GM21528 (cell line): ENCODE measurements around the gene PPP1R8.
"Not testable (repeated sequence)": the region's sequence is repeated elsewhere in the genome, so short reads cannot be mapped to it uniquely, and the experiment has no call there.

Experiments used
- ATAC-seq: cut with Tn5 transposase; IDR thresholded peaks from one replicate; pipeline ENCODE4 v1.9.1; 2021; ENCODE audit warnings: mild to moderate bottlenecking, moderate library complexity; ENCODE audit not compliant: unreplicated experiment, low FRiP score

The PPP1R8 gene

GRCh38 chr1:27868932-27869718, 38.5 kb downstream of the PPP1R8 start:
- no peak for ATAC-seq

- no peak for ATAC-seq
Measured at GRCh38 chr1:27869719-27870085, 39.1 kb downstream of the PPP1R8 start.

- ATAC-seq = not testable (repeated sequence)
Measured at GRCh38 chr1:27871076-27871475, 40.5 kb downstream of the PPP1R8 start.

DNA sequence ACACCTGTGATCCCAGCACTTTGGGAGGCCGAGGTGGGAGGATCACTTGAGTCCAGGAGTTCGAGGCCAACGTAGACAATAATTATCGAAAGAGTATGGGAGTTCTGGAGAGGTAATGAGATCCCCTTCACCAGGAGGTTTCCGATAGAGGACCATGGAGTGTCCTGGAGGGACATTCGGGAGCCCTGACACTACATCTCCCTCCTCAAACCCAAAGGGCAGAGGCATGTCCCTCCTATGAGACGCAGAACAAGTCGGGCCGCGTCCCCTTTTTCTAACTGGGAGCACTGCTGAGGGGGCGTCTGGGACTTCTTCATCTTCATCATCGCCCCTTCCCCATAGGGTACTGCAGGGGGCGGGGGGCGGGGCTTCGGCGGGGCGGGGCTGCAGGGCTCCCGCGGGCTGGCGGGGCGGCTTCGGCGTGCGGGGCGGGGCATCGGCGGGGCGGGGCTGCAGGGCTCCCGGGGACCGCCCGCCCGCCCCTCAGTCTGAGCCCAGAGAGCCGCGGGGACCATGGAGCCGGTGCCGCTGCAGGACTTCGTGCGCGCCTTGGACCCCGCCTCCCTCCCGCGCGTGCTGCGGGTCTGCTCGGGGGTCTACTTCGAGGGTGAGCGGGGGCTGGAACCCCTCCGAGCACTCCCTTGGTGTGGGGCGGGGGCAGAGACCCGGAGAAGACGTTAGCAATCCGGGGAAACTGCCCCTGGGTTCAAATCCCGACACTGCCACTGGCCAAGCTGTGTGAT, 41.6 kb downstream of the PPP1R8 start, which contains the start of gene THEMIS2:
TSS of gene THEMIS2 (plus strand) at position 486 of the 743 bp plus-strand sequence. CDS start at position 514, 28 bp downstream.
- no peak for ATAC-seq

DNA sequence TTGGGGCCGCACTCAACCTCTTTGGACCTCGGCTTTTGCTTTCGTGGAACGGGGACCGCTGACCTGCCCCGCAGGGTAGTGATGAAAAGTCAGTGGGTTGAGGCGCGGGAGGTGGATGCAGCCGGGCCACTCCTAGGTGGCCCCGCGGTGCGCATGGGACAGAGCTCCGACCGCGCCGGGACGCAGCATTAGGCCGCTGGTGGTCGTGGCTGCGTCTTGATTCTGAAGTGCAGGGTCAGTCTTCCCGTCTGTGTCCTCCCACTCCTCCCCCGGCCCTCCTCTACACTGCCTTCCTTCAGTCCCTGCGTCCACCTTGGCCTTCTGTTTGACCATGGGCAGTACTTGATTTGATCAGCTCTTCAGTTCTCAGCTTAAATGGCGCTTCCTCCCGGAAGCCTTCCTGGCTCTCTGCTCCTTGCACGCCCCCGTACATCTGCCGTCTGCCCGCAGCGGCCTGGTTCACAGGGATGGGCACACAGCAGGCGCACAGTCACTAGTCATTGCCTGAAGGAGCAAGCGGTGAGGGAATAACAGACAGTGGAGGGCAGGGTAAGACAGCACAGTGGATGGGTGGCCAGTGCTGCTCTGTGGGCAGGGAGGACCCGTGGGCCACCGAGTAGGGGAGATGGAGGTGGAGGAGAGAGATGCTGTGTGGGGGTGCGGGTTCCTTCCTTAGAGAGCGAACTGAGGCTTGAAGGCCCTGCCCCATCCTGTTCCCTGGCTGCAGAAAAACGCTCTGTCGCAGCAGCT, 42.4 kb downstream of the PPP1R8 start:
- no peak for ATAC-seq

- ATAC-seq = no peak
Measured at GRCh38 chr1:27873671-27874384, 43.2 kb downstream of the PPP1R8 start.

DNA sequence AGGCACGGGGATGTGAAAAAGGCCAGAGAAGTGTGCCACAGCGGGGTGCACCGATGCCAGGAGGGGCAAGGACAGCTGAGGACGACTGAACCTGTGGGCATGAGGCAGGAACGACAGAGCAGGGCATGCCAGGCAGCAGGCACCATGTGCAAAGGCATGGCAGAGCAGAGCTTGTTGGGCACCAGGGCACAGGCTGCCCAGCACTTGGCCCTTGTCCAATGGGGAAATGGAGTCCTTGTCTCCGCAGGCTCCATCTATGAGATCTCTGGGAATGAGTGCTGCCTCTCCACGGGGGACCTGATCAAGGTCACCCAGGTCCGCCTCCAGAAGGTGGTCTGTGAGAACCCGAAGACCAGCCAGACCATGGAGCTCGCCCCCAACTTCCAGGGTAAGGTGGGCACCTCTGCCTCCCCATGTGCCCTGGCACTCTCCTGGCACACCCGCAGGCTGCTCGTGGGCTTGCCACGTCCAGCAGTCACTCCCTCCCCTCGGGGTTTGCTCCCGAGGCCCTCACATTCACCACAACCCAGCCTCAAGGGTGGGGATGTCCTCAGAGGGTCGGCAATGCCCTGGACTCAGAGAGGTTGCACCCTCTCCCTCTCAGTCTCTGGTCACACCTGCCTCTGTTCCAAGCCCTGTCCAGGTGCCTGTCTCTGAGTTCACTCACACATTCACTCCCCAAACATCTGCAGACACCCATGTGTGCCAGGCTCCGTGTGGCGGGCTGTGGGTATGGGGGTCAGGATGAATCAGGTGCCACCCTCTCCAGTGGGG, 45.9 kb downstream of the PPP1R8 start:
- ATAC-seq = no peak

GRCh38 chr1:27877115-27877416, 46.5 kb downstream of the PPP1R8 start:
- ATAC-seq = no peak

DNA sequence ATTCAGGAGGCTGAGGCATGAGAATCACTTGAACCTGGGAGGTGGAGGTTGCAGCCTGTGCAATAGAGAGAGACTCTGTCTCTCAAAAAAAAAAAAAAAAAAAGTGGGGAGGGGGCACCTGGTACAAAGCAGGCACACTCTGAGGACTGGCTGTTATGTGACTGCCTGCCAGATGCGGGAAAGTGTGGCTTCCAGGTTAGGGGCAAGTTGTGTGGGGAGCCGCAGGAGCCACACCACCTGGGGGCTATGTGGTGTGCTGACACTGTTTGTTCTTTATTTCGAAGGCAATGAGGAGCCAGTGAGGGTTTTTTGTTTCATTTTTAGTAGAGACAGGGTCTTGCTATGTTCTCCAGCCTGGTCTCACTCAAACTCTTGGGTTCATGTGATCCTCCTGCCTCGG, 47.5 kb downstream of the PPP1R8 start:
- ATAC-seq = no peak

DNA sequence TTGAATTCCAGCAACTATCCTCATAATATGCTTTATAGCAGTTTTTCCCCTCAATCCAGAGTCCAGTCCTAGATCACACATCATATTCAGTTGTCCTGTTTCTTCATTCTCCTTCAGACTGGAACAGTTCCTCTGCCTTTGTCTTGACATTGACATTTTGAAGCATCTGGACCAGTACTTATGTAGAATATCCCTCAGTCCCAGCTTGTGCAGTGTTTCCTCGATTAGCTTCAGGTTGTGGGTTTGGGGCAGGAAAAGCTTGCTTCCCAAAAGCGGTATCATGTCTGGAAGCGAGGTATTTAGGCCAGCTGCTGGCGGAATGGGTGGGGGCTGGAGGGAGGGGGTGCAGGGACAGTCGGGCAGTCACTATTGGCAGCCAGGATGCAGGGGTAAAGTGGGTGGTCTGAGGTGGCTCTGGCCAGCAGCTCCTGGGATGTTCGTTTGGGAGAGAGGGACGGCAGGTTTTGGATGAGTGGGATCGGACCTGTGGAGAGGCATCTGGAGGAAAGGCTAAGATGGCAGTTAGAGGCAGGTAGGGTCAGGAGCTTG, 48.3 kb downstream of the PPP1R8 start:
- ATAC-seq = no peak

- ATAC-seq = no peak
Measured at GRCh38 chr1:27879374-27880082, 48.9 kb downstream of the PPP1R8 start.

DNA sequence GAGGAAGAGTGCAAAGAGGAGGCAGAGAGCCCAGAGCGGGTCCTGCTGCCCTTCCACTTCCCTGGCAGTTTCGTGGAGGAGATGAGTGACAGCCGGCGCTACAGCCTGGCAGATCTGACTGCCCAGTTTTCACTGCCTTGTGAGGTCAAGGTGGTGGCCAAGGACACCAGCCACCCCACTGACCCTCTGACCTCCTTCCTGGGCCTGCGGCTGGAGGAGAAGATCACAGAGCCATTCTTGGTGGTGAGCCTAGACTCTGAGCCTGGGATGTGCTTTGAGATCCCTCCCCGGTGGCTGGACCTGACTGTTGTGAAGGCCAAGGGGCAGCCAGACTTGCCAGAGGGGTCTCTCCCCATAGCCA, 51.9 kb downstream of the PPP1R8 start:
- no peak for ATAC-seq

GRCh38 chr1:27883536-27883935, 53.0 kb downstream of the PPP1R8 start:
- no peak for ATAC-seq

GRCh38 chr1:27884006-27884954, 53.7 kb downstream of the PPP1R8 start:
- ATAC-seq = peak; percentile 44

DNA sequence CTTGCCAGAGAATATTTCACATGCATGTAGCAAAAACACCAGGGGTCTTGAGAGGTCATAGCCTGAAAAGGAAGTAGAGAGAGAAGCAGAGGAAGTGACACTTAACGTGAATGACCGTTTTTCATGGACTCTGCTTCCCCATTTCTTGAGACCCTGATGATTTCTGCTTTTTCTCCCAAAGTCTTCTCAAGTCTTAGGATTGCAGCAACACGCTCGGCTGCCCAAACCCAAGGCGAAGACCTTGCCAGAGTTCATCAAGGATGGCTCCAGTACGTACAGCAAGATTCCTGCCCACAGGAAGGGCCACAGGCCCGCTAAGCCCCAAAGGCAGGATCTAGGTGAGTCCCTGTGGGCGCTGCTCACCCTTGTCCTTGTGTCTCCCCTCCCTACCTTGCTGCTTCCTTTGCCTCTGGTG, 54.5 kb downstream of the PPP1R8 start:
- no peak for ATAC-seq

DNA sequence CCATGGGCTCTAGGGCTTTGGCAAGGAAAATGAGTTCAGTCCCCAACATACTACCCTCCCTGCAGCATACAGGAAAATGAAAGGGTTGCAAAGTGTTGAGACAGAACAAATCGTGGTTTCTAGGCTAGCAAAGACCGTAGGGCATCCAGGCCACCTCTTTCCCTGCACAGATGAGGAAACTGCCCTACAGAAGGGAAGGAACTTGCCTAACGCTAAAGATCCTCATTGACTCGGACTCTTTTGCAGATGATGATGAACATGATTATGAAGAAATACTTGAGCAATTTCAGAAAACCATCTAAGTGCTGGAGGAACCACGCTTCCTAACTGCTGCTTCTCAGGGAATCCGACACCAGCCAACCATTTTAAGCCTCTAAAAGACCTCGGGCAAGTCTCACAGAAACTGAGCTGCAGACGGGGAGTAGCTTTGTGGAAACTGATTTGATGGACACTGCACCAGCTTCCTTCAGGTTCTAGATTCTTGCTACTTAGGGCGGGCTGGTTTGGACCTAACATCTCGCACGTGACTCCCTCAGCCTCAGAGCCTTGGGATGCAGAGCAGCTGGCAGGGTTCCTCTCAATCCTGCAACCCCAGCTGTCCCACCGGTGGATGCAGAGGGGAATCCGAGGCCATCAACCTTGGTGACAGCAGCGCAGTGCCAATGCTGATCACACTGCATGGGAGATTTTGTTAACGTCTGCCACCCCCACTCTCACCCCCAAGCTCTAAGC, 55.2 kb downstream of the PPP1R8 start:
- ATAC-seq = no peak

DNA sequence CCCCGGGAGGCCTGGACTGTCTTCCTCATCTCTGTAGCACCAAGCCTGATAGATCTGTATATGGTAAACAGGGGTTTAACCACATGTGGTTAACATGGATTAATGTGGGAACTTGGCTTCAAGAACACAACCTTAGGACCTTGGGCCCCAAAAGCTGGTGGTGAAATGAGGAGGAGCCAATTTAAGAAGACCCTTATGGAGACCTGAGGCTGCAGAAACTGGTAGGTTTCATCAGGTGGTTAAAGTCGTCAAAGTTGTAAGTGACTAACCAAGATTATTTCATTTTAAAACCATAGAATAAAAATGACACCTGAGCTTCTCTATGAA, 55.7 kb downstream of the PPP1R8 start:
- no peak for ATAC-seq

DNA sequence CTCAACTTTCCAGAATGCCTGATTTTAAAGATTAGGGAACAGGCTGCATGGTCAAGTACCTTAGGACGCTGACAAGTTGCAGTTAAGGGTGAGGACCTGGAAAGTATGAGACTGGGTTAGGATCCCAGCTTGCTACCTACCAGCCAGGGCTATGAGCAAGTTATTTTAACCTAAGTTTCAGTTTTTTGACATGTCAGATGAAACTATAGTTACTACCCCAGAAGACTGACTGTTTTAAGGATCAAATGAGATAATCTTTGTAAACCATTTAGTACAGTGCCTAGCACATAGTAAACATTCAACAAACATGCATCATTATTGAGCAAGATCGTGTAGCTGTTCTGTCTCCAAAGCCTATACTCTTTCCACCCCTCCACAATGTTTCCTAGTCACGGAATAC, 56.2 kb downstream of the PPP1R8 start:
- no peak for ATAC-seq
